Measurements from ENCODE around the gene MAML3.

The MAML3 gene

DNA sequence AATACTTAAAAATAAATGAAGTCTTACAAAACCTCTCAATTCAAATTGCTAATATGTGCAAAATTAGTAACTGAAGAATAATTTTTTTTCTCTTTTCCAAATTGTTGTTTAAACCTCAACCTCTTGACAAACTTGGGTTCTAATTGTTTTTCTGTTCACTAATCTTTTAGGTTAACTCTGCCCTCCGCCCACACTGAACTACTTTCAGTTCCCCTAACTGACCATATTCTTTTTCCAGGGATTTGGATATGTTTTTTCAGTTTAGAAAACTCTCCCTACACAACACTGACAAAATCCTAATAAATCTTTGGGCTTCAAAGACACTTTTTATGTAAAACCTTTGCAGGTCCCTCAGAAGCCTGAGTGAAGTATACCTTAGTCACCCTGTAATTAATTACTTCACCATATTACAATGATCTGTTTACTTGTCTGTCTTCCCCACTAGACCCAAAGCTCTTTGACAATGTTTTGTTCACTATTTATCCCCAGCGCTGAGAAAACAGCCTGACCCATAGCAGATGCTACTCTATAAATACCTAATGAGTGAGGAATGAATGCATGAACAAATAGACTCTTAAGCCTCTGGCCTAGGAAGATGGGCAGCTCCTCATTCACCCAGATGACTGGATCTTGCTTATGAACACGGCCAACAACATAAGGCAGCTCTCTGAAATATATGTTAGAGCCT lies 134.9 kb downstream of the MAML3 start:
- H3K23ac ChIP-seq (ENCODE audit: low read depth, low read length, poor library complexity), result no peak overlapping the region
- no peak overlapping the region for H4K91ac ChIP-seq (ENCODE audit: low read depth, low read length, poor library complexity)
- no peak overlapping the region for H3K4ac ChIP-seq (ENCODE audit: low read length)
- no peak overlapping the region for H3K27ac ChIP-seq (replicated peaks; ENCODE audit: low read length)
- no peak overlapping the region for H3K18ac ChIP-seq (ENCODE audit: low read length)
- H4K8ac ChIP-seq (ENCODE audit: low read depth, low read length), result no peak overlapping the region
- H2BK120ac ChIP-seq (ENCODE audit: low read depth, low read length), result no peak overlapping the region
- no peak overlapping the region for H3K4me3 ChIP-seq (ENCODE audit: low read length in 2 of 2)
- no peak overlapping the region for H3K14ac ChIP-seq (ENCODE audit: low read length)
- no peak for DNase-seq (ENCODE audit: low spot score)
- no peaks in the 10 kb centered on the region for H3K27me3 ChIP-seq (ENCODE audit: control insufficient read depth in 3 of 3, insufficient read depth in 3 of 3, low read depth in 1 of 3, low read length in 3 of 3)
- no peak overlapping the region for H3K4me2 ChIP-seq (ENCODE audit: insufficient read depth, low read length, poor library complexity, severe bottlenecking)
- H2AFZ ChIP-seq (ENCODE audit: low read length), result no peak overlapping the region
- peaks cover 10 to 11% of the 10 kb centered on the region in 2 donors for H3K4me1 ChIP-seq (ENCODE audit: control insufficient read depth in 2 of 2, insufficient read depth in 1 of 2, low read depth in 1 of 2, low read length in 2 of 2)
- no peak overlapping the region for H2BK15ac ChIP-seq (ENCODE audit: low read length)
- WGBS, 2 donors (ENCODE audit: extremely low coverage in 2 of 2, insufficient read length in 2 of 2, insufficient replicate concordance in 1 of 2), result no CpG with 5 or more reads among the region's 3 CpGs
- no peaks in the 10 kb centered on the region for H3K79me1 ChIP-seq (ENCODE audit: low read depth, low read length)
- no peaks in the 10 kb centered on the region for H3K36me3 ChIP-seq (replicated peaks in 1 of 2; ENCODE audit: control insufficient read depth in 2 of 2, insufficient read depth in 2 of 2, low read length in 2 of 2)
- no peak overlapping the region for H2BK12ac ChIP-seq (ENCODE audit: low read length)
- no peak overlapping the region for H2AK5ac ChIP-seq (ENCODE audit: low read depth, low read length)
- peaks cover 2 to 4% of the 10 kb centered on the region in 2 donors for H3K9me3 ChIP-seq (replicated peaks in 1 of 2; ENCODE audit: control insufficient read depth in 2 of 2, insufficient read depth in 1 of 2, low read depth in 1 of 2, low read length in 2 of 2)
- H2BK5ac ChIP-seq (ENCODE audit: low read length), result no peak overlapping the region
- no peak overlapping the region for H3K9ac ChIP-seq (ENCODE audit: low read depth, low read length, poor library complexity)

- no peaks in the 10 kb centered on the region for H3K27me3 ChIP-seq (ENCODE audit: control insufficient read depth in 3 of 3, insufficient read depth in 3 of 3, low read depth in 1 of 3, low read length in 3 of 3)
- H2BK120ac ChIP-seq (ENCODE audit: low read depth, low read length), result no peak overlapping the region
- H2BK15ac ChIP-seq (ENCODE audit: low read length), result no peak overlapping the region
- H3K9me3 ChIP-seq (replicated peaks in 1 of 2; ENCODE audit: control insufficient read depth in 2 of 2, insufficient read depth in 1 of 2, low read depth in 1 of 2, low read length in 2 of 2), result peaks cover 0 to 4% of the 10 kb centered on the region in 2 donors
- no peak overlapping the region for H3K23ac ChIP-seq (ENCODE audit: low read depth, low read length, poor library complexity)
- no peak overlapping the region for H2AK5ac ChIP-seq (ENCODE audit: low read depth, low read length)
- no peak overlapping the region for H3K4me3 ChIP-seq (ENCODE audit: low read length in 2 of 2)
- no peak overlapping the region for H4K91ac ChIP-seq (ENCODE audit: low read depth, low read length, poor library complexity)
- no peak overlapping the region for H2BK12ac ChIP-seq (ENCODE audit: low read length)
- no peaks in the 10 kb centered on the region for H3K79me1 ChIP-seq (ENCODE audit: low read depth, low read length)
- no peak overlapping the region for H3K4me2 ChIP-seq (ENCODE audit: insufficient read depth, low read length, poor library complexity, severe bottlenecking)
- peaks cover 0 to 1% of the 10 kb centered on the region in 2 donors for H3K4me1 ChIP-seq (ENCODE audit: control insufficient read depth in 2 of 2, insufficient read depth in 1 of 2, low read depth in 1 of 2, low read length in 2 of 2)
- no CpG with 5 or more reads among the region's 5 CpGs for WGBS, 2 donors (ENCODE audit: extremely low coverage in 2 of 2, insufficient read length in 2 of 2, insufficient replicate concordance in 1 of 2)
- no peak overlapping the region for H3K14ac ChIP-seq (ENCODE audit: low read length)
- no peak overlapping the region for H2BK5ac ChIP-seq (ENCODE audit: low read length)
- H2AFZ ChIP-seq (ENCODE audit: low read length), result no peak overlapping the region
- no peaks in the 10 kb centered on the region for H3K36me3 ChIP-seq (replicated peaks in 1 of 2; ENCODE audit: control insufficient read depth in 2 of 2, insufficient read depth in 2 of 2, low read length in 2 of 2)
- H3K9ac ChIP-seq (ENCODE audit: low read depth, low read length, poor library complexity), result no peak overlapping the region
- no peak overlapping the region for H3K27ac ChIP-seq (replicated peaks; ENCODE audit: low read length)
- no peak overlapping the region for H3K18ac ChIP-seq (ENCODE audit: low read length)
- H4K8ac ChIP-seq (ENCODE audit: low read depth, low read length), result no peak overlapping the region
- H3K4ac ChIP-seq (ENCODE audit: low read length), result no peak overlapping the region
- no peak for DNase-seq (ENCODE audit: low spot score)
Measured at GRCh38 chr4:140014284-140014683, 139.7 kb downstream of the MAML3 start.

GRCh38 chr4:140012688-140013486 lies 141.1 kb downstream of the MAML3 start:
- Histone ChIP-seq H3K4me2 (ENCODE audit: insufficient read depth, low read length, poor library complexity, severe bottlenecking) (no peak overlapping the region), H2BK15ac (ENCODE audit: low read length) (no peak overlapping the region), H3K79me1 (ENCODE audit: low read depth, low read length) (no peaks in the 10 kb centered on the region), H3K9me3 (replicated peaks in 1 of 2; ENCODE audit: control insufficient read depth in 2 of 2, insufficient read depth in 1 of 2, low read depth in 1 of 2, low read length in 2 of 2) (peaks cover 0 to 4% of the 10 kb centered on the region in 2 donors), H3K18ac (ENCODE audit: low read length) (no peak overlapping the region), H3K4ac (ENCODE audit: low read length) (no peak overlapping the region), H3K23ac (ENCODE audit: low read depth, low read length, poor library complexity) (no peak overlapping the region), H3K14ac (ENCODE audit: low read length) (no peak overlapping the region), H2BK120ac (ENCODE audit: low read depth, low read length) (no peak overlapping the region), H2AFZ (ENCODE audit: low read length) (no peak overlapping the region), H3K4me1 (ENCODE audit: control insufficient read depth in 2 of 2, insufficient read depth in 1 of 2, low read depth in 1 of 2, low read length in 2 of 2) (peaks cover 0 to 1% of the 10 kb centered on the region in 2 donors), H4K8ac (ENCODE audit: low read depth, low read length) (no peak overlapping the region), H3K27ac (replicated peaks; ENCODE audit: low read length) (no peak overlapping the region), H2AK5ac (ENCODE audit: low read depth, low read length) (no peak overlapping the region), H3K36me3 (replicated peaks in 1 of 2; ENCODE audit: control insufficient read depth in 2 of 2, insufficient read depth in 2 of 2, low read length in 2 of 2) (no peaks in the 10 kb centered on the region), H2BK12ac (ENCODE audit: low read length) (no peak overlapping the region), H3K9ac (ENCODE audit: low read depth, low read length, poor library complexity) (no peak overlapping the region), H3K27me3 (ENCODE audit: control insufficient read depth in 3 of 3, insufficient read depth in 3 of 3, low read depth in 1 of 3, low read length in 3 of 3) (no peaks in the 10 kb centered on the region), H4K91ac (ENCODE audit: low read depth, low read length, poor library complexity) (no peak overlapping the region), H3K4me3 (ENCODE audit: low read length in 2 of 2) (no peak overlapping the region), H2BK5ac (ENCODE audit: low read length) (no peak overlapping the region)
- WGBS, 2 donors (ENCODE audit: extremely low coverage in 2 of 2, insufficient read length in 2 of 2, insufficient replicate concordance in 1 of 2), result no CpG with 5 or more reads among the region's 11 CpGs
- peak; percentile 30 for DNase-seq (ENCODE audit: low spot score)

DNA sequence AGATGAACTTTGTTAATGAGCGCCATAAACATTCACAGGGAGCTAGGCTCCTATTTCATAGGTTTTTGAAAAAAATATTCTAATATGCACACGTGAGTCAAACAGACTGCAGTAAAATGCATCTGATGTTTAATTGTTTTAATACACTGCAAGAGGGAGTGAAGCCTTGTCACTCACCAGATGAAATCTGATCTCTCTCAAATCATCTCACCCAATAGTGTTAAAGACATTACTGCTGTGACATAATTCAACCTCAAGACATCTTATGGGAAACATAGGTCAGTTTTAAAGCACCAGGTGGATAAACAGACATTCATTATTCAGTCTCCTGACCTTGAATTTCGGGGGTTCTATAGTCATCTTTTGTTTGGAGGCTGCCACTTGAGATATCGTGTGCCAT lies 148.3 kb downstream of the MAML3 start:
- Histone ChIP-seq H2BK120ac (ENCODE audit: low read depth, low read length) (no peak overlapping the region), H3K79me1 (ENCODE audit: low read depth, low read length) (no peaks in the 10 kb centered on the region), H3K14ac (ENCODE audit: low read length) (no peak overlapping the region), H2AK5ac (ENCODE audit: low read depth, low read length) (no peak overlapping the region), H3K4me3 (ENCODE audit: low read length in 2 of 2) (no peak overlapping the region), H3K23ac (ENCODE audit: low read depth, low read length, poor library complexity) (no peak overlapping the region), H3K27me3 (ENCODE audit: control insufficient read depth in 3 of 3, insufficient read depth in 3 of 3, low read depth in 1 of 3, low read length in 3 of 3) (no peaks in the 10 kb centered on the region), H4K91ac (ENCODE audit: low read depth, low read length, poor library complexity) (no peak overlapping the region), H3K4me2 (ENCODE audit: insufficient read depth, low read length, poor library complexity, severe bottlenecking) (no peak overlapping the region), H3K4ac (ENCODE audit: low read length) (no peak overlapping the region), H2AFZ (ENCODE audit: low read length) (no peak overlapping the region), H3K4me1 (ENCODE audit: control insufficient read depth in 2 of 2, insufficient read depth in 1 of 2, low read depth in 1 of 2, low read length in 2 of 2) (peaks cover 15 to 26% of the 10 kb centered on the region in 2 donors), H4K8ac (ENCODE audit: low read depth, low read length) (no peak overlapping the region), H3K27ac (replicated peaks; ENCODE audit: low read length) (no peak overlapping the region), H2BK12ac (ENCODE audit: low read length) (no peak overlapping the region), H3K18ac (ENCODE audit: low read length) (no peak overlapping the region), H3K9ac (ENCODE audit: low read depth, low read length, poor library complexity) (no peak overlapping the region), H3K36me3 (replicated peaks in 1 of 2; ENCODE audit: control insufficient read depth in 2 of 2, insufficient read depth in 2 of 2, low read length in 2 of 2) (no peaks in the 10 kb centered on the region), H2BK5ac (ENCODE audit: low read length) (no peak overlapping the region), H2BK15ac (ENCODE audit: low read length) (no peak overlapping the region), H3K9me3 (replicated peaks in 1 of 2; ENCODE audit: control insufficient read depth in 2 of 2, insufficient read depth in 1 of 2, low read depth in 1 of 2, low read length in 2 of 2) (no peaks in the 10 kb centered on the region)
- DNase-seq (ENCODE audit: low spot score), result no peak
- no CpG with 5 or more reads among the region's 4 CpGs for WGBS, 2 donors (ENCODE audit: extremely low coverage in 2 of 2, insufficient read length in 2 of 2, insufficient replicate concordance in 1 of 2)
